Right ventricle myocardium inferior (tissue), 1 donor: ENCODE results near the gene FUT8. TPM values are rescaled to one million over a fixed set of nuclear protein-coding genes. Genes with fewer than 3 reads are reported as not detected.

ENCODE experiments used
- ATAC-seq: fragments of 200-7000 bp; cut with Tn5 transposase; one replicate; pipeline ENCODE4 v1.9.1; 2020; ENCODE audit warnings: mild to moderate bottlenecking, moderate library complexity
- DNase-seq: peaks from one replicate; pipeline ENCODE4 v3.0.0; 2021; ENCODE audit errors: missing footprints
- intact Hi-C: fragments of 100-400 bp; cut with DNase I; formaldehyde crosslinking; loops from one replicate; pipeline ENCODE4 v1.11.0; 2022
- microRNA-seq: library from miRNA; unstranded; fragments of <30 nt; microRNA quantifications from one replicate; pipeline ENCODE4 v1.2.0, GENCODE V29; 2020
- total RNA-seq: library from RNA; stranded (reverse); fragmentation: NEBNext Ultra II Directional; extraction: Animal tissue kit (Norgen Biotek cat#: 25700); gene quantifications from one replicate; pipeline ENCODE4 v1.2.1, GENCODE V29; 2021
- donor health status: DM: no; HTN: yes; CAD: no; lungs with severe emphysema.

Gene FUT8
- total RNA-seq, 1 donor from 2014 or later = 15.7 TPM

GRCh38 chr14:65772921-65773574 is 360.5 kb downstream of the FUT8 start:
- no peak for DNase-seq
- intact Hi-C loops = no loop called here
- ATAC-seq = no peak

GRCh38 chr14:65774041-65774440 is 361.5 kb downstream of the FUT8 start:
- intact Hi-C loops = no loop called here
- no peak for DNase-seq
- ATAC-seq = no peak

GRCh38 chr14:65776193-65776852 is 363.8 kb downstream of the FUT8 start:
- no peak for DNase-seq
- ATAC-seq = no peak
- intact Hi-C loops = no loop called here

GRCh38 chr14:65780566-65780965 is 368.0 kb downstream of the FUT8 start:
- ATAC-seq (no peak), DNase-seq (no peak)
- intact Hi-C loops = no loop called here

GRCh38 chr14:65783101-65783500 is 370.6 kb downstream of the FUT8 start:
- DNase-seq (no peak), ATAC-seq (no peak)
- intact Hi-C loops = no loop called here

- intact Hi-C loops = no loop called here
- DNase-seq = no peak
- no peak for ATAC-seq
Observed at GRCh38 chr14:65783576-65783975, 371.0 kb downstream of the FUT8 start.

GRCh38 chr14:65784574-65784973 is 372.0 kb downstream of the FUT8 start:
- no peak for DNase-seq
- intact Hi-C loops = no loop called here
- ATAC-seq = no peak

- ATAC-seq (no peak), DNase-seq (no peak)
- intact Hi-C loops = no loop called here
Observed at GRCh38 chr14:65787461-65787860, 374.9 kb downstream of the FUT8 start.

GRCh38 chr14:65788876-65789275 is 376.3 kb downstream of the FUT8 start:
- DNase-seq = no peak
- intact Hi-C loops = no loop called here
- ATAC-seq = no peak

- no peak for ATAC-seq
- no peak for DNase-seq
- intact Hi-C loops = no loop called here
Observed at GRCh38 chr14:65789363-65789762, 376.8 kb downstream of the FUT8 start.

- no peak for DNase-seq
- ATAC-seq = no peak
- intact Hi-C loops = no loop called here
Observed at GRCh38 chr14:65790172-65790815, 377.8 kb downstream of the FUT8 start.

- DNase-seq = no peak
- no peak for ATAC-seq
- intact Hi-C loops = no loop called here
Observed at GRCh38 chr14:65791191-65791981, 378.9 kb downstream of the FUT8 start.

GRCh38 chr14:65792208-65792905 is 379.8 kb downstream of the FUT8 start:
- ATAC-seq = no peak
- intact Hi-C loops = no loop called here
- no peak for DNase-seq

Small RNA genes within 50 kb of the gene (microRNA-seq; reads per million reads assigned to microRNA genes)
- gene MIR625 = not detected
